Pons (tissue), 1 donor: Measurements from ENCODE around the gene IFITM2.
"Not testable (repeated sequence)": the region's sequence is repeated elsewhere in the genome, so short reads cannot be mapped to it uniquely, and the experiment has no call there.

Experiments used
- DNase-seq: peaks from one replicate; pipeline ENCODE4 v3.0.0-alpha.2; 2016; ENCODE audit warnings: low spot score

Gene IFITM2

DNA sequence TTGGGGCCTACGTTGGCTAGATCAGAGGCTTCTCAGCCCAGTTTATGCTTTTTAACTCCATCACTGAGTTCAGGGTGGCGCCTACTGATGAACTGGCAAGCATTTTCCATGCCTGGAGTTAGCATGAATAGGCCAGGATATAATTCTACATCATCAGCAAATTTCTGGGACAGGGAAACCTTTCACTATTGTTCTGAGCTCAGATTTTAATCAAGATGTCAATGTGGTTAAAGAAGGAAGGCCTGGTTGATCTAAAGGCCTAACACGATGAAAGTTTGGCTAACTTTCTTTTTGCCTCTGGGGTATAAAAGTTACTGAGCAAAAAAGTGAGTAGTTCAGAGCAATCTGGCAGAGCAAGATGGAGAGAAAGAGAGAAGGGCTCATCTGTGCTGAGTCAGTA, 34.7 kb downstream of the IFITM2 start:
- DNase-seq = no peak

DNA sequence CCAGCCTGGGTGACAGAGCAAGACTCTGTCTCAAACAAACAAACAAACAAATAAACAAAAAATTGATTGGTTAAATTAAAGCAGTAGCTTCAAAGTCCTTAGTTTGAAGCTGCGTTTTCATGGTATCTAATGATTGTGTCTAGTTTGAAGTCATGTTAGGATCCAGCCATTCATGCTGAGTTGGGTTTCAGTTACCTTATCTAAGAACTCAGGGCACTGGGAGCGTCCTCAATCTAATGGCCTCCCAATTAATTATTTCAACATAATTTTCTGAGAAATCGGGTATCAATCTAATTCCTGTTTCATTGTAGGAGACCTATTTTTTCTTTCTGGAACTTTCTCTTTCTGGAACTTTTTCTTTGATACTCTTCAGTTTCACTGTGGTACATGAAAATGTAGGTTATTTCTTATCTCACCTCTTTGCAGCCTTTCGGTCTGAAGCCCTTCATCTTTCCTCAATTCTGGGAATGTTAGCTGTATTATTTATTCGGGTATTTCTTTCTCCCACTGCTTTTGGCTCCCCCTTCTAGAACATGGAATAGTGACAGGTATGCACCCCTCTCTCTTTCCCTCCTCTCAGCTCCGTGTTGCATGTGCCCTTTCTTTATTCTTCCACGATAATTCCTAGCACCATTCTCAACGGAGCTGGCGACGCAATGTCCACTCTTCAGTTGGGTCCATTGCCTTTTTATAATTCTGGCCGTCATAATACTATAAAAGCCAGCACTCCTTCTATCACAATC, 37.4 kb downstream of the IFITM2 start:
- DNase-seq = no peak

DNA sequence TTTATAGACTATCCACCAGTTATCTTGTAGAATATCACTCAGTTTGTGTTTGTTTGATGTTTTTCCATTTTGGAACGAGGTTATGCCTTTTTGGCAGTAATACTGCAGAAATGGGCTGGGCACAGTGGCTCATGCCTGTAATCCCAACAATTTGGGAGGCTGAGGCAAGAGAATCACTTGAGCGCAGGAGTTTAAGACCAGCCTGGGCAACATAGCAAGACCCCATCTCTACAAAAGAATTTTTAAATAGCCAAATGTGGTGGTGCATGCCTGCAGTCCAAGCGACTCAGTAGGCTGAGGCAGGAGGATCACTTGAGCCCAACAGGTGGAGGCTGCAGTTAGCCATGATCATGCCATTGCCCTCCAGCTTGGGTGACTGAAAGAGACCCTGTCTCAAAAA, 38.9 kb downstream of the IFITM2 start:
- no peak for DNase-seq

DNA sequence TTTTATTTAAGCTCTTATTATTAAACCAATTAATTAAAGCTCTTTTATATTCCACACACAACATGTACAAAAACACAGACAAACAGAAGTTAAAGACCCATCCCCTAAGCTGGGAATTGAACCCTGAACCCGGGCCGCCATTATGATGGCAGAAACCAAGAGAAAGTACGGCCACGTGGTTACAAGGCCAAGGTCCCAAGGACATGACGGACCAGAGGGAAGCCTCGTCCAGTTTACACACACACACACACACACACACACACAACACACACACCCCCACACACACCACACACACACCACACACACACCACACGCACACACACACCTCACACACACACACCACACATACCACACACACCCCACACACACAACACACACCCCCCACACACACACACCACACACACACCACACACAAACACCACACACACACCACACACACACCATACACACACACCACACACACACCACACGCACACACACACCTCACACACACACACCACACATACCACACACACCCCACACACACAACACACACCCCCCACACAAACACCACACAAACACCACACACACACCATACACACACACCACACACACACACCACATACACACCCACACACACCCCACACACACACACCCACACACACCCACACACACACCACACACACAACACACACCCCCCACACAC, 41.8 kb downstream of the IFITM2 start:
- not testable (repeated sequence) for DNase-seq

DNA sequence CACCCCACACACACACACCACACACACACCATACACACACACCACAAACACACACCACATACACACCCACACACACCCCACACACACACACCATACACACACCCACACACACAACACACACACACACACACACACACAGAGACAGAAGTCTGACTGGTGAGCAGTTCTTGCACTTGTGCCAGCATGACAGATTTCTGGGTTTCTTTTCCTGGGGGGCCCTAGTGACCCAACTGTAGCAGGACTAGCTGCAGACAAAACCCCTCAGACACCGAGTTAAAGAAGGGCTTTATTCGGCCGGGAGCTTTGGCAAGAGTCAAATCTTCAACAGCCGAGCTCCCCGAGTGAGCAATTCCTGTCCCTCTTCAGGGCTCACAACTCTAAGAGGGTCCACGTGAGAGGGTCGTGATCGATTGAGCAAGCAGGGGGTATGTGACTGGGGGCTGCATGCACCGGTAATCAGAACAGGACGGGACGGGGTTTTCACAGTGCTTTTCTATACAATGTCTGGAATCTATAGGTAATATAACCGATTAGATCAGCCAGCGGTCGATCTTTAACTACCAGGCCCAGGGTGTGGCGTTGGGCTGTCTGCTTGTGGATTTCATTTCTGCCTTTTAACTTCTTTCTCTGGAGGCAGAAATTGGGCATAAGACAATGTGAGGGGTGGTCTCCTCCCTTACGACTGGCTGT, 42.6 kb downstream of the IFITM2 start:
- not testable (repeated sequence) for DNase-seq

DNA sequence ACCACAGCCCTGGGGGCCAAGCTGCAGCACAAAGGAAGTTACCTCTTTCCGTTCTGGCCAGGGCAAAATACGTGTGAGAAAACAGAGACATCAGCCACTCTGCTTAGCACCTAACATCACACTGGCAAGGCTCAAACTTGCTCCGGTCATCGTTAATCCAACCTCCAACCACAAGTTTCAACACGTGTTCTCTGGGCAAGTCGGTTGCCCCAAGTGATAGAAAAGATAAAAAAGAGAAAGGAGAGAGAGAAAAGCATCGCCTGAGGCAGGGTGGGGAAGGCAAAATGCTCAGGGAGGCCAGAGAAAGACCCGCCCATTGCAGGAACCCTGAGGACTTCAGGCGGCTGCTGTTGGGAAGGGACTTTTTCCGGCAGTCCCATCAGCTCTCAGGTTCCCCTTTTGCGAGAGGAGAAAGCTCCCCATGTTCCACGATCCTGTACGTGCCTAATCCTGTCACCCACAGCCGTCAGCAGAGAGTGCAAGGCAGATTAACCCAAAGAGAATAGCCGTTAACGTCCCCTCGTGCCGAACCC, 43.2 kb downstream of the IFITM2 start:
- no peak for DNase-seq

DNA sequence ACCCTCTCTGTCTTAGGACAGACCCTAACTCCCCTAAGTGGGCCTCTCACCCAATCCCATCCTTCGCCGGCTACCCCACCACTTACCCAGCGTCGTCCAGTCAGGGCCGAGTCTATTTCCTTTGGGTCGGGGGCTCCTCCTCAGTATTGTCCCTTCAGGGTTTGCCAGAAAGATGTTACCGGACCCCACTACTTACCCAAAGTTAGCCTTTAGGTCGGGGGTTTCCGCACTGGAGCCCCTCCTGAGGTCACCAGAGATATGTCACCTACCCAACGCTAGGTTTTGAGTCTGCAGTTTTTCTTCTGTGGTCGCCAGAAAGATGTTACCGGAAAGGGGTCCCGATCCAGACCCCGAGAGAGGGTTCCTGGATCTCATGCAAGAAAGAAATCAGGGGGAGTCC, 43.8 kb downstream of the IFITM2 start:
- no peak for DNase-seq

DNA sequence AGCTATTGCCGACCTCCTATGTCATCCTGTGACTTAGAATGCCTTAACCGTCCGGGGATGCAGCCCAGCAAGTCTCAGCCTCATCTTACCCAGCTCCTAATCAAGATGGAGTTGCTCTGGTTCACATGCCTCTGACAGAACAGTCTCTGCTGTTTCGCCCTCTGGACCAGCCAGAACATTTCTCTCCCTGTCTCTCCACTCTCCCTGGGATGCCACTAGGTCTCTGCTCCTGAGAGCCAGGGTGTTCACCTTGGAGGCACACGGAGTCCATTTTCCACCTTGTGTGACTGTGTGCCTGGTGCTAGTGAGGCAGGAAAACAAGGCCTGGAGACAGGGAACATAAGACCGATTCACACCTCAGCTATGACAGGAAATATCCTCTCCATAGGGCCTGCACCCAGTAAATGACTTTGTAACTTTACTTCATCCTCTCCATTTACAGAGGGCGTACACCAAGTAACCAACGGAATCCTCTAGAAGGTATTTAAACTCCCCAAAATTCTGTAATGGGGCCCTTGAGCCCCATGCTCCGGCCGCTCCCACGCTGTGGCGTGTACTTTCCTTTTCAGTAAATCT, 44.9 kb downstream of the IFITM2 start:
- no peak for DNase-seq

DNA sequence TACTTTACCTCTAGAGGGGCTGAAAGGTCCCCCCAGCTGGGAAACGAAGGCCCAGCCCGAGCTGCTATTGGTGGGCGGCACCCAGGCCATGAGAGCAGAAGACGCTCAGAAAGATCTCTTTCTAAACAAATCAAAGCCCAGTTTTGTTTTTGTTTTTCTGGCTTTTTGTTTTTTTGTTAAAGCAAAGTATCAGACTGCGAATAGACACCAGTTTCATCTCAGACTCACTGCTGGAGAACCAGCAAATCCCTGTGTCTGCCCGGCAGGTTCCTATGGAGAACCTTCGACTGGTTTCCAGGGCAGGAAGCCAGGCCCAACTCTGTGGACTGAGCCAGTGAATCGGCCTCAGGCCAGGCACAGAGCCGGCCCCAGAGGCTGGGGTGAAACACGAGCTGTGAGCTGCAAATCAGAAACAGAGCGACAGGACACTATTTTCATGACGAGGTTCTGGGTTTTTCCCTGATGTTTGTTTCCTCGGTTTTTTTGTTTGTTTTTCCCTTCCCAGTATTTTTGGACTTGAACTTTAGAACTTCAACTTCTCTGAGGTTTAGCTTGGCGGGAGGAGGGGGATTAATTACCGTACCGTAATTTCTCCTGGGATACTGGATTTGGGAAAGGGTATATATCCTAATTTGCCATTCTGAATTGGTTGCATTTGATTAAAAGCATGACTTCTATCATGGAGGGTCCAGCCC, 45.7 kb downstream of the IFITM2 start:
- peak; percentile 65 for DNase-seq

DNA sequence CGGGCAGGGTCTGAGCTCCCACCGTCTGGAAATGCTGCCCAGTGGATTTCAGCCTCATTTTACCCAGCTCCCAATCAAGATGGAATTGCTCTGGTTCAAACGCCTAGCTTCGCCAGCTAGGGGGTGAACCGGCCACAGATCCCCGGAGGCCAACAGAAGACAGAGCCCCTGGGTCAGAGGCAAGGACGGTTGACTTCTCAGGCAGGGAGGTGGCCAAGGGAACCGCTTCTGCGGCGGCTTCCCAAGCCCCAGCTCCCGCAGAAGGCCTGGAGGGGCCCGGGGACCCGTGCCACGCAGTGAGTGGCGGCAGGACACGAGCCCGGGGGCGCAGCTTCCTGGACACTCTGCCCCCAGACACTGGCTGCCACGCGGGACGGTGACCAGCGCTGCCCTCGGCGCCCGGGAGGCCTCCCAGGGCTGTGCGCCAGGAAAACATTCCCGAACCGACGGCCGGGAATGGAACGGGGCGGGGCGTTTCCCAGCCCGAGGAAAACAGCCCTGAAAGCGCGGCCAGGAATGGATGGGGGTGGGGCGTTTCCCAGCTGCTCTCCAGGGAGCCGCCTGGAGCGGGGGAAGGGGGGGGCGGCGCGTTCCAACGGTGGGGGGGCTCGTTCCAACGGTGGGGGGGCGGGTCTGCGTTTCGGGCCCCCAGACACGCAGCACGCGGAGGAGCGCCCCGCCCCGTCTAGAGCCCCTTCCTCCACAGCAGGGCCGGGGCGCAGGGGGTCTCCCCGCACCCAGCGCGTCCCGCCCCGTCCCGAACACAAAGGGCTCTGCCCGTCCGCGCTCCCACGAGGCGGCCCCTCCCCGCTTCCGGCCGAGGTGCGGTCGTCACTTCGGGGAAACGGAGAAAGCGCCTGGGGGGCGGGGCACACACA, 48.2 kb downstream of the IFITM2 start:
- no peak for DNase-seq

DNA sequence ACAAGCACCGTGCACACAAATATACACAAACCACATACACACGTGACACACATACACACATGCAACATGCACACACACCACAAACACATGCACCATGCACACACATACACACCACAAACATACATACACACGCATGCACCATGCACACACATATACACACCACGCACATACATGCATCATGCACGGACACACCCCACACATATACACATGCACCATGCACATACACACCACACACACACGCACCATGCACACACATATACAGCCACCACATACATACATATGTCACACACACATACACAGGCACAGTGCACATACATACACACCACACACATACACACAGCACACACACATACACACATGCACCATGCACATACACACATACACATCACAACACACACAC, 49.0 kb downstream of the IFITM2 start:
- no peak for DNase-seq

DNA sequence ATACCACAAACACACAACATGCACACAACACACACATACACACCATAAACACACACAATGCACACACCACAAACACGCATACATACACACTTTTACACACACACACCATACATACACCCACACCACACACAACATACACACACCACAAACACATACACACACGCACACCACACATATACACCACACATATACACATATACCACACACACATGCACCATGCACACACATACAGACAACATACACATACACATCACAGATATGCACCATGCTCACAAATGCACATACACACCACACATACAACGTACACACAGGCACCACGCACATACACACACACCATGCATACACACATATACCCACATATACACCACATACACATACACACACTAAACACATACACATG, 50.0 kb downstream of the IFITM2 start:
- DNase-seq = no peak

DNA sequence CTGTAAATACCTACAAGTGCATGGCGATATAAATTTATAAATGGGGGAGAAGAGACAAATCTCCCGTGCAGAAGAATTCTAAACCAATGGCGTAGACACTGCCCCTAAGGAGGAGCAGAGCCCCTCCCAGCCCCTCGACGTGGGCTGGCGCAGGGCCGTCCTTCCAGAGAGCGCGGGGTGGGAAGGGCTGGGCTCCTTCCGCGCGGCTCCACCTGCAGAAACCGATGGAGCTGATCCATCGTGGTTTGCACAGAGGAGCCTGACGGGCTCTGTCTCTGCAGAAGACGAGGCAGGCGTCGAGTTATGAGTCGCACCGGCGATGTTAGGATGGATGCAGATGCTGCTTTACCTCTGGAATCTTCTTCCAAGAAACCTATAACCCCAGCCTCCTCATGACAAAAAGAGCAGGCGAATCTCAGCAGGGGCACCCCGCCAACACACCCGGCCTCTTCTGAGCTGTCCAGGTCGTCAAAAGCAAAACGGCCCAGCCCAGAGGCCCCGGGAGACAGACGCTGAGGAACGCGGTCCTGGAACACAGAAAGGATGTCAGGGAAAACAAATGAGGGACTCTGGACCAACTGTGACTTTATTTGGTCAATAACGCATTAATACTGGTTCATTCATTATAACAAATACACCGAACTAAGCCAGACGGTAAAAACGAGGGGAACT, 50.6 kb downstream of the IFITM2 start:
- no peak for DNase-seq
